ENCODE measurements around the gene LSM10. TPM values are rescaled to one million over a fixed set of nuclear protein-coding genes. Genes with fewer than 3 reads are reported as not detected.
A peak's percentile ranks its signal among the peaks of the same experiment; 100 is the strongest.

Gene LSM10
- total and polyA plus RNA-seq, 9 of the 15 experiments (the other 6 are each of a cell fraction or from before 2014, with no cell fraction given) = 13.2 to 146 (median 68.9) TPM

GRCh38 chr1:36386265-36387140 is 11.2 kb downstream of the LSM10 start (continued):
- TF ChIP-seq AFF4 (CRISPR knock-in tag; IDR thresholded peaks at IDR 0.05) = peak; percentile 99
- no peak for TF ChIP-seq ZNF212 (CRISPR knock-in tag; IDR thresholded peaks at IDR 0.05)
- no peak for TF ChIP-seq XRCC3 (IDR thresholded peaks at IDR 0.05)
- no peak for TF ChIP-seq TRIM25 (IDR thresholded peaks at IDR 0.05; ENCODE audit: borderline replicate concordance)
- TF ChIP-seq CC2D1A (IDR thresholded peaks at IDR 0.05) = 0 out of 2 replicates have a peak, but pooled peaks have one; percentile 43
- TF ChIP-seq ZNF24 (IDR thresholded peaks at IDR 0.05) = peak; percentile 62
- no peak for TF ChIP-seq RBM14 (IDR thresholded peaks at IDR 0.05; ENCODE audit: borderline replicate concordance, insufficient read depth, low read depth, low read length)
- TF ChIP-seq EP400 (IDR thresholded peaks at IDR 0.05) = peak; percentile 100
- TF ChIP-seq PATZ1 (CRISPR knock-in tag; IDR thresholded peaks at IDR 0.05; ENCODE audit: borderline replicate concordance) = peak; percentile 85; the same call in 1 of the 2 replicates
- no peak for TF ChIP-seq HDAC6 (IDR thresholded peaks at IDR 0.05; ENCODE audit: low read depth, low read length)
- TF ChIP-seq OTX1 (CRISPR knock-in tag; IDR thresholded peaks at IDR 0.05) = peak; percentile 86
- TF ChIP-seq ZFP36 (IDR thresholded peaks at IDR 0.05; ENCODE audit: low read depth, low read length, partially characterized antibody) = peak; percentile 37
- no peak for TF ChIP-seq PRMT5 (CRISPR knock-in tag; IDR thresholded peaks at IDR 0.05)
- 0 out of 2 replicates have a peak, but pooled peaks have one; percentile 41 for TF ChIP-seq KLF1 (tag; IDR thresholded peaks at IDR 0.05)
- no peak for TF ChIP-seq HMGXB4 (CRISPR knock-in tag; IDR thresholded peaks at IDR 0.05)
- TF ChIP-seq DEAF1 (CRISPR knock-in tag; IDR thresholded peaks at IDR 0.05) = peak; percentile 46; the same call in 1 of the 2 replicates

Measured in K562 (cell line).